SH-SY5Y (cell line): ENCODE results near the gene WSCD1.

Source experiments
- GATA2 ChIP-seq: IDR thresholded peaks from 2 replicates; pipeline ENCODE4 v1.6.1; 2011; ENCODE audit warnings: mild to moderate bottlenecking, low read depth, low read length
- GATA3 ChIP-seq: IDR thresholded peaks from 2 replicates; pipeline ENCODE4 v1.6.1; 2011; ENCODE audit warnings: low read depth, mild to moderate bottlenecking, low read length, moderate library complexity

DNA sequence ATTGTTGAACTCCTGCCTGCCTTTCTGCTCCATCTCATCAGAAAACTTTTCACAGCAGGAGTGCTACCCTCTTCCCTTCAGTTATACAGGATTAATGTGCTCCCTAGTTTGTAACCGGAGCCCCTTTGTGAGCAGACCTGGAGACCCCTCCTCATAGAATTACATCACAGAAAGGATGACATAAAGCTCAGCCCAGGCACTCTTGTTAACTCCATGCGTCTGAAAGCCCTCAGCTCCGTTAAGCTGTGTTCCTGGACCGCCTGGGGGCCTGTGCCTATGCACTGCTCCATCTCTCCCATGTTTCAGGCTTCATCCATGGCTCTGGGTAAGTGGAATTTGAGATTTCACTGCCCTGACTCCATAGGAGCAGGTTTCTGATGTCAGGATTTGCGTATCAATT is 7.6 kb downstream of the WSCD1 start:
- TF ChIP-seq GATA2 (no peak), GATA3 (no peak)
